GM12801 (cell line): ENCODE data around the gene TRPC4AP.

Experiments
- CTCF ChIP-seq: IDR thresholded peaks from one replicate; pipeline ENCODE4 v1.5.1; 2011; ENCODE audit warnings: control low read depth; ENCODE audit not compliant: insufficient read length; ENCODE audit errors: extremely low read depth

Gene TRPC4AP

DNA sequence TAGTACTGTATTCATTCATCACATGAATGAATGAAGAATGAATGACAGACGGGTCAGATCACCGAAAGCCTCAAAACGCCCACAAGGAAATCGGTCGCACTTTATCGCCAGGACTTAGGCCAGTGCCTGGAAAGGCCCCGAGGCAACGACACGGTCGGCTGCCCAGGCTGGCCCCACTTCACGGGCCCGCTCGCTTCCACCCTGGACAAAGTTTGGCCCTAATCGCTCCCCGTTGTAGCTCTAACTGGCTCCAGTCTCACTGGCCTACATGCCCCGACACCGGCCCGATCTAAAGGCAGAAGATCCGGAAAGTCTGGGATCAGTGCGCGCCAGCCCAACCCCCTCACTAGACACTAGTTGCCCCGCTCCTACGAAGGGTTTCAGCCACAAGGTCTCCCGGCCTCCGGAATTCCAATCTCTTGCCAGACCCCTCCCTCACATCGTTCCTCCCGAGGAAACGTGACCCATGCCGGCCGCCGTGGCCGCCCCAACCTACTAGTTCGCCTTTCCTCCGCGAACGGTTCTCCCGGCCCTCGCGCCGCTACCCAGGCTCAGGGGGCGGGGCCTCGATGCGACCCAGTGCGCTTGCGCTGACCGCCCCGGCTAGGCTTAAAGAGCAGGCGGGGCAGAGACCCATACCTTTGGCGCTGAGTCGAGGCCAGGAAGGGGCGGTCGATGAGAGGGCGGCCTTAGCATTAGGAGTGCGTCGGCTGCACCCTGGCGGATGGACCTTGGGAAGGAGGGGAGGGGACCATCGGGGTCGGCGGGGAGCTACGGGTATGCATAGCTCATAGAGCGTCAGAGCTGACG is 137.2 kb downstream of the TRPC4AP start, which contains the start of the genes GSS and MYH7B:
GSS (minus strand) TSS at position 576 of the 810 bp plus-strand sequence. CDS start 3,954 bp downstream, outside the sequence.
MYH7B (plus strand) TSS at position 638 of the 810 bp plus-strand sequence. CDS start 22,138 bp downstream, outside the sequence.
- TF ChIP-seq CTCF: no peak

- no peak for TF ChIP-seq CTCF
These were observed 137.7 kb downstream of the TRPC4AP start for GRCh38 chr20:34954904-34955230.

GRCh38 chr20:34953960-34954359 is 138.6 kb downstream of the TRPC4AP start:
- TF ChIP-seq CTCF: no peak

DNA sequence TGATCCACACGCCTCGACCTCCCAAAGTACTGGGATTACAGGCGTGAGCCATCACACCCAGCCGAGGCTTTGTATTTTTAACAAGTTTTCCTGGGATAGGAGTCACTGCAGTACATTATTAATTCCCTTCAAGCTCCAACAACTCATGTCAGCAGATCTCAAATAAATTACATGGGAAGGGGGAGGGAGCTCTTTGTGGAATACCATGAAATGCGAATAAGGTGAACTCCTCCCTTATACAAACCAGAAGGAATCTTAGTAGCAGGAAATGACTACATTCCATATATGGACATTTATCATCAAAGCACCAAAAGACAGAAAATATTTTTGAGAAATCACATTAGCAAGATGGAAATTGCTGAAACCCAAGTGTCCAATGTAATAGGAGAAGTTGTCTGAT is 139.9 kb downstream of the TRPC4AP start:
- no peak for TF ChIP-seq CTCF
